IMR-90 (cell line): ENCODE results near the gene AURKA. TPM values are rescaled to one million over a fixed set of nuclear protein-coding genes. Genes with fewer than 3 reads are reported as not detected.
A peak's percentile ranks its signal among the peaks of the same experiment; 100 is the strongest.

Source experiments
- ATAC-seq: fragments of 200-7000 bp; cut with Tn5 transposase; 2 replicates; pipeline ENCODE4 v1.9.1; 2020; ENCODE audit warnings: low read depth, mild to moderate bottlenecking, moderate library complexity
- BruUV-seq: library from RNA; stranded (reverse); fragments of 400-500 nt; replicated peaks from 2 replicates; lab custom pipeline; 2021; lab: Mats Ljungman, UMichigan
- CTCF ChIA-PET: fragments of 300-600 bp; formaldehyde crosslinking; extraction: SDS; loops from one replicate; lab custom pipeline; 2021; ENCODE audit warnings: antibody characterized with exemption; lab: Yijun Ruan, JAX
- POLR2A ChIA-PET: fragments of 300-600 bp; sonication (Branson Sonifier 250); formaldehyde crosslinking; loops from one replicate; lab custom pipeline; 2022; ENCODE audit warnings: antibody characterized with exemption; ENCODE audit not compliant: unreplicated experiment; lab: Charles Lee
- DNase-seq: peaks from one replicate; pipeline ENCODE4 v3.0.0; 2013
- H2AFZ ChIP-seq: replicated peaks from 2 replicates; pipeline ENCODE3; 2013; ENCODE audit warnings: low read length, mild to moderate bottlenecking; ENCODE audit not compliant: poor library complexity
- H2AK5ac ChIP-seq: 2 replicates; pipeline ENCODE4 v1.6.1; 2013; ENCODE audit warnings: low read depth, low read length, inconsistent platforms
- H2AK9ac ChIP-seq: replicated peaks from 2 replicates; pipeline ENCODE3; 2013; ENCODE audit warnings: mild to moderate bottlenecking, low read depth, low read length, moderate library complexity; ENCODE audit not compliant: poor library complexity
- H2BK120ac ChIP-seq: 2 replicates; pipeline ENCODE4 v1.6.1; 2013; ENCODE audit warnings: low read depth, low read length, inconsistent platforms
- H2BK15ac ChIP-seq: 3 replicates; pipeline ENCODE4 v1.6.1; 2013; ENCODE audit warnings: low read depth, low read length, inconsistent platforms
- H2BK20ac ChIP-seq: 2 replicates; pipeline ENCODE4 v1.6.1; 2013; ENCODE audit warnings: low read depth, mild to moderate bottlenecking, inconsistent platforms, low read length, moderate library complexity
- H2BK5ac ChIP-seq: 2 replicates; pipeline ENCODE4 v1.6.1; 2013; ENCODE audit warnings: mild to moderate bottlenecking, low read depth, low read length, inconsistent platforms; ENCODE audit not compliant: poor library complexity, severe bottlenecking
- H3K14ac ChIP-seq: replicated peaks from 2 replicates; pipeline ENCODE4 v1.6.1; 2013; ENCODE audit warnings: low read depth, low read length, inconsistent platforms
- H3K18ac ChIP-seq: 2 replicates; pipeline ENCODE4 v1.6.1; 2013; ENCODE audit warnings: low read depth, low read length, control low read depth
- H3K23ac ChIP-seq: 2 replicates; pipeline ENCODE4 v1.6.1; 2013; ENCODE audit warnings: low read depth, low read length, inconsistent platforms
- H3K27ac ChIP-seq: 2 replicates; pipeline ENCODE4 v1.5.1; 2013; ENCODE audit warnings: mild to moderate bottlenecking, control low read depth, low read length; ENCODE audit not compliant: insufficient read depth
- H3K27me3 ChIP-seq: 2 replicates; pipeline ENCODE4 v1.6.1; 2013; ENCODE audit warnings: low read length; ENCODE audit not compliant: control insufficient read depth, insufficient read depth
- H3K36me3 ChIP-seq: 2 replicates; pipeline ENCODE4 v1.6.1; 2013; ENCODE audit warnings: low read length, mixed read lengths; ENCODE audit not compliant: control insufficient read depth, insufficient read depth
- H3K4ac ChIP-seq: 2 replicates; pipeline ENCODE4 v1.6.1; 2013; ENCODE audit warnings: low read depth, low read length, inconsistent platforms
- H3K4me1 ChIP-seq: 2 replicates; pipeline ENCODE4 v1.6.1; 2013; ENCODE audit warnings: low read length, mixed read lengths; ENCODE audit not compliant: control insufficient read depth, insufficient read depth
- H3K4me2 ChIP-seq: 2 replicates; pipeline ENCODE4 v1.6.1; 2013; ENCODE audit warnings: low read depth, mild to moderate bottlenecking, control low read depth, low read length, moderate library complexity
- H3K4me3 ChIP-seq: 2 replicates; pipeline ENCODE4 v1.5.1; 2013; ENCODE audit warnings: low read depth, mild to moderate bottlenecking, control low read depth, low read length, moderate library complexity; ENCODE audit not compliant: insufficient read depth
- H3K56ac ChIP-seq: 2 replicates; pipeline ENCODE4 v1.6.1; 2013; ENCODE audit warnings: low read length, inconsistent platforms; ENCODE audit not compliant: insufficient read depth; ENCODE audit errors: extremely low read depth
- H3K79me1 ChIP-seq, 2 experiments: 2 replicates each; pipeline ENCODE4 v1.6.1; 2013; ENCODE audit warnings: low read length in 2 of 2, inconsistent platforms in 1 of 2, low read depth in 1 of 2
- H3K9ac ChIP-seq: 2 replicates; pipeline ENCODE4 v1.6.1; 2013; ENCODE audit warnings: low read depth, low read length, control low read depth
- H3K9me1 ChIP-seq: 2 replicates; pipeline ENCODE4 v1.6.1; 2013; ENCODE audit warnings: low read length, inconsistent platforms; ENCODE audit not compliant: insufficient read depth
- H3K9me3 ChIP-seq: 2 replicates; pipeline ENCODE4 v1.6.1; 2013; ENCODE audit warnings: low read length; ENCODE audit not compliant: control insufficient read depth, insufficient read depth
- H4K20me1 ChIP-seq: 2 replicates; pipeline ENCODE4 v1.6.1; 2013; ENCODE audit warnings: low read length, inconsistent platforms; ENCODE audit not compliant: insufficient read depth
- H4K5ac ChIP-seq: 2 replicates; pipeline ENCODE4 v1.6.1; 2013; ENCODE audit warnings: mild to moderate bottlenecking, low read depth, low read length, control low read depth
- H4K8ac ChIP-seq, 2 experiments: 2 replicates each; pipeline ENCODE4 v1.6.1; 2013; ENCODE audit warnings: low read depth in 2 of 2, low read length in 2 of 2, control low read depth in 1 of 2, inconsistent platforms in 1 of 2
- H4K91ac ChIP-seq: 2 replicates; pipeline ENCODE4 v1.6.1; 2013; ENCODE audit warnings: low read depth, low read length, inconsistent platforms; ENCODE audit not compliant: insufficient read depth
- CHD1 ChIP-seq: IDR thresholded peaks from 2 replicates; pipeline ENCODE4 v1.6.1; 2012; ENCODE audit warnings: low read depth, low read length, improper control_type of control experiment
- MAFK ChIP-seq: IDR thresholded peaks from 2 replicates; pipeline ENCODE4 v1.6.1; 2012; ENCODE audit warnings: low read depth, low read length, improper control_type of control experiment
- MXI1 ChIP-seq: IDR thresholded peaks from 2 replicates; pipeline ENCODE4 v1.6.1; 2012; ENCODE audit warnings: low read depth, mild to moderate bottlenecking, low read length, moderate library complexity, borderline replicate concordance
- POLR2A ChIP-seq: IDR thresholded peaks from 2 replicates; pipeline ENCODE4 v1.6.1; 2012; ENCODE audit warnings: mild to moderate bottlenecking, low read depth, low read length
- RCOR1 ChIP-seq: IDR thresholded peaks from 2 replicates; pipeline ENCODE4 v1.6.1; 2012; ENCODE audit warnings: mild to moderate bottlenecking, low read length, improper control_type of control experiment; ENCODE audit not compliant: insufficient replicate concordance
- SMC3 ChIP-seq: fragments of 150-350 bp; IDR thresholded peaks from 2 replicates; pipeline ENCODE4 v1.6.1; 2016; ENCODE audit warnings: low read depth, mild to moderate bottlenecking, antibody characterized with exemption, low read length, moderate library complexity
- WGBS, 2 experiments: methylation state at CpG; one replicate each; pipeline versions ENCODE4 v1.1.5 to v1.1.7; 2013; ENCODE audit warnings: missing lambda C conversion rate in 2 of 2; ENCODE audit not compliant: insufficient read length in 1 of 2; ENCODE audit errors: extremely low coverage in 2 of 2; 5-methylcytosine and 5-hydroxymethylcytosine counted together
- dilution Hi-C: fragments of 300-500 bp; cut with HindIII; formaldehyde crosslinking; loops from one replicate; pipeline ENCODE4 v1.14.3; 2018; ENCODE audit warnings: low sequenced_read_pairs; ENCODE audit not compliant: unreplicated experiment
- in situ Hi-C: fragments of 300-500 bp; cut with MboI; formaldehyde crosslinking; loops from 3 replicates; pipeline ENCODE4 v1.14.3; 2019; ENCODE audit warnings: low sequenced_read_pairs, inconsistent platforms, mixed read lengths
- intact Hi-C: fragments of 100-400 bp; cut with micrococcal nuclease; formaldehyde crosslinking; loops from 2 replicates; pipeline ENCODE4 v1.10.0; 2022
- polyA plus RNA-seq, 3 experiments: library from polyadenylated mRNA; depleted of rRNA; stranded (reverse); fragments of >200 nt; gene quantifications; 2 replicates each; pipeline ENCODE4 v1.2.3, GENCODE V29; 2012; ENCODE audit warnings: low replicate concordance in 1 of 3
- total RNA-seq: library from RNA; depleted of rRNA; stranded (reverse); fragments of >200 nt; gene quantifications from 2 replicates; pipeline ENCODE4 v1.2.3, GENCODE V29; 2012
- TF ChIP-seq, protein P1 (sequence below): conservative IDR thresholded peaks from 2 replicates; pipeline ENCODE4 v1.5.1; 2012; ENCODE audit warnings: mild to moderate bottlenecking, low read depth, low read length, improper control_type of control experiment
- TF ChIP-seq, protein P2 (sequence below): fragments of 150-350 bp; IDR thresholded peaks from 2 replicates; pipeline ENCODE4 v1.6.1; 2017; ENCODE audit warnings: mild to moderate bottlenecking, antibody characterized with exemption, low read length, low read depth
- TF ChIP-seq, protein P3 (sequence below): fragments of 150-350 bp; IDR thresholded peaks from 2 replicates; pipeline ENCODE4 v1.6.1; 2016; ENCODE audit warnings: low read depth, mild to moderate bottlenecking, low read length, moderate library complexity, borderline replicate concordance

The AURKA gene
- total and polyA plus RNA-seq, 2 of the 4 experiments (the other 2 are of a cell fraction), result 68.0 to 83.3 TPM

GRCh38 chr20:56426026-56426425 is 34.0 kb upstream of the AURKA start:
- Histone ChIP-seq H2AK5ac (peak overlapping the region; percentile 88), H4K91ac (peak overlapping the region; percentile 48; the same call in 1 of the 2 replicates), H3K4me2 (no peak overlapping the region), H2BK5ac (peak overlapping the region; percentile 18), H3K9me1 (peaks cover 30% of the 10 kb centered on the region), H3K27me3 (no peaks in the 10 kb centered on the region), H2BK20ac (peak overlapping the region; percentile 28), H2BK120ac (peak overlapping the region; percentile 56), H2BK15ac (peak overlapping the region; percentile 86; the same call in 2 of the 3 replicates), H2AK9ac (no peak overlapping the region), H3K36me3 (peaks cover 8% of the 10 kb centered on the region), H3K18ac (peak overlapping the region; percentile 45), H3K27ac (peak overlapping the region; percentile 28; the same call in 1 of the 2 replicates), H3K4me3 (no peak overlapping the region), H3K79me1 (peaks cover 29 to 74% of the 10 kb centered on the region in 2 experiments), H3K4me1 (peaks cover 50% of the 10 kb centered on the region), H3K56ac (no peak overlapping the region), H3K9me3 (no peaks in the 10 kb centered on the region), H3K4ac (peak overlapping the region; percentile 44; the same call in 1 of the 2 replicates), H3K14ac (no peak overlapping the region), H3K9ac (no peak overlapping the region), H4K8ac (peak overlapping the region in 1 of 2 experiments; percentile 46; a peak in 3 of 4 replicates), H3K23ac (no peak overlapping the region), H2AFZ (no peak overlapping the region), H4K5ac (peak overlapping the region; percentile 65), H4K20me1 (no peaks in the 10 kb centered on the region)
- CTCF ChIA-PET, result no interaction called here
- intact Hi-C loops, result no loop called here
- dilution Hi-C loops, result no loop called here
- 94% methylated on average over 3 of the region's 9 CpGs; no CpG with 5 or more reads in 1 of the 2 experiments for WGBS, 2 experiments
- TF ChIP-seq, protein P1, sequence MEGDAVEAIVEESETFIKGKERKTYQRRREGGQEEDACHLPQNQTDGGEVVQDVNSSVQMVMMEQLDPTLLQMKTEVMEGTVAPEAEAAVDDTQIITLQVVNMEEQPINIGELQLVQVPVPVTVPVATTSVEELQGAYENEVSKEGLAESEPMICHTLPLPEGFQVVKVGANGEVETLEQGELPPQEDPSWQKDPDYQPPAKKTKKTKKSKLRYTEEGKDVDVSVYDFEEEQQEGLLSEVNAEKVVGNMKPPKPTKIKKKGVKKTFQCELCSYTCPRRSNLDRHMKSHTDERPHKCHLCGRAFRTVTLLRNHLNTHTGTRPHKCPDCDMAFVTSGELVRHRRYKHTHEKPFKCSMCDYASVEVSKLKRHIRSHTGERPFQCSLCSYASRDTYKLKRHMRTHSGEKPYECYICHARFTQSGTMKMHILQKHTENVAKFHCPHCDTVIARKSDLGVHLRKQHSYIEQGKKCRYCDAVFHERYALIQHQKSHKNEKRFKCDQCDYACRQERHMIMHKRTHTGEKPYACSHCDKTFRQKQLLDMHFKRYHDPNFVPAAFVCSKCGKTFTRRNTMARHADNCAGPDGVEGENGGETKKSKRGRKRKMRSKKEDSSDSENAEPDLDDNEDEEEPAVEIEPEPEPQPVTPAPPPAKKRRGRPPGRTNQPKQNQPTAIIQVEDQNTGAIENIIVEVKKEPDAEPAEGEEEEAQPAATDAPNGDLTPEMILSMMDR, result no peak
- TF ChIP-seq POLR2A, result no peak
- no peak for TF ChIP-seq RCOR1
- no peak for TF ChIP-seq MAFK
- no peak for TF ChIP-seq SMC3
- TF ChIP-seq CHD1, result no peak
- TF ChIP-seq, protein P2, sequence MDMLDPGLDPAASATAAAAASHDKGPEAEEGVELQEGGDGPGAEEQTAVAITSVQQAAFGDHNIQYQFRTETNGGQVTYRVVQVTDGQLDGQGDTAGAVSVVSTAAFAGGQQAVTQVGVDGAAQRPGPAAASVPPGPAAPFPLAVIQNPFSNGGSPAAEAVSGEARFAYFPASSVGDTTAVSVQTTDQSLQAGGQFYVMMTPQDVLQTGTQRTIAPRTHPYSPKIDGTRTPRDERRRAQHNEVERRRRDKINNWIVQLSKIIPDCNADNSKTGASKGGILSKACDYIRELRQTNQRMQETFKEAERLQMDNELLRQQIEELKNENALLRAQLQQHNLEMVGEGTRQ, result no peak
- TF ChIP-seq, protein P3, sequence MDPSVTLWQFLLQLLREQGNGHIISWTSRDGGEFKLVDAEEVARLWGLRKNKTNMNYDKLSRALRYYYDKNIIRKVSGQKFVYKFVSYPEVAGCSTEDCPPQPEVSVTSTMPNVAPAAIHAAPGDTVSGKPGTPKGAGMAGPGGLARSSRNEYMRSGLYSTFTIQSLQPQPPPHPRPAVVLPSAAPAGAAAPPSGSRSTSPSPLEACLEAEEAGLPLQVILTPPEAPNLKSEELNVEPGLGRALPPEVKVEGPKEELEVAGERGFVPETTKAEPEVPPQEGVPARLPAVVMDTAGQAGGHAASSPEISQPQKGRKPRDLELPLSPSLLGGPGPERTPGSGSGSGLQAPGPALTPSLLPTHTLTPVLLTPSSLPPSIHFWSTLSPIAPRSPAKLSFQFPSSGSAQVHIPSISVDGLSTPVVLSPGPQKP, result no peak
- no peak for TF ChIP-seq MXI1
- ATAC-seq, result no peak
- BruUV-seq, result no TSS peak
- in situ Hi-C loops, result no loop called here
- DNase-seq, result no peak
- POLR2A ChIA-PET, result interaction anchor here (1.0 kb wide), 1 partner anchor 34 kb away, joined by 3 read pairs; the partner anchor contains the start of genes AURKA and CSTF1
